ENCODE measurements around the gene SRP14.
"Not testable (repeated sequence)": the region's sequence is repeated elsewhere in the genome, so short reads cannot be mapped to it uniquely, and the experiment has no call there.

SRP14 gene

DNA sequence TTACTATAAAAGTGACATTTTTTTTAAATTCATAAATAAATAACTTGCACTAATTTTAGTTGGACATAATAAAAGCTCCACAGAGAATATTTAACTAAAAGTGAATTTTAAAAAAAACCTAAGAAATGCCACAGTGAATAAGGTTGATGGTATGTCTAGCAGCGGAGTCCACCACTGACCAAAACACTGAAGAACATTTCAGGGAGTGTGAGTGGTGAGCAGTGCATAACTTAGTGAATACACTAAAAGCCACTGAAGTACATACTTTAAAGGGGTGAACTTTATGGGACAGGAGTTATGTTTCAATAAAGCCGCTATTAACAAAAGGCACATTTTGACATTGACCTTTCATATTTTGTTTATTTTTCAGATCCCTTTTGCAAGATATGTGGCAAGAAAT lies 32.3 kb downstream of the SRP14 start:
- no peaks in the 10 kb centered on the region for H3K4me1 ChIP-seq (ENCODE audit: control insufficient read depth in 1 of 2, insufficient read depth in 2 of 2, low read length in 2 of 2)
- H3K9me3 ChIP-seq (ENCODE audit: control insufficient read depth in 1 of 2, low read length in 2 of 2) = no peaks in the 10 kb centered on the region
- H3K27ac ChIP-seq (ENCODE audit: low read length) = no peak overlapping the region
- H3K27me3 ChIP-seq (ENCODE audit: low read depth, low read length) = no peaks in the 10 kb centered on the region
- H3K36me3 ChIP-seq (ENCODE audit: control insufficient read depth in 1 of 2, insufficient read depth in 2 of 2, low read length in 2 of 2) = peaks cover 57 to 85% of the 10 kb centered on the region in 2 donors
- H3K4me3 ChIP-seq (ENCODE audit: low read depth in 1 of 2, low read length in 2 of 2) = no peak overlapping the region

DNA sequence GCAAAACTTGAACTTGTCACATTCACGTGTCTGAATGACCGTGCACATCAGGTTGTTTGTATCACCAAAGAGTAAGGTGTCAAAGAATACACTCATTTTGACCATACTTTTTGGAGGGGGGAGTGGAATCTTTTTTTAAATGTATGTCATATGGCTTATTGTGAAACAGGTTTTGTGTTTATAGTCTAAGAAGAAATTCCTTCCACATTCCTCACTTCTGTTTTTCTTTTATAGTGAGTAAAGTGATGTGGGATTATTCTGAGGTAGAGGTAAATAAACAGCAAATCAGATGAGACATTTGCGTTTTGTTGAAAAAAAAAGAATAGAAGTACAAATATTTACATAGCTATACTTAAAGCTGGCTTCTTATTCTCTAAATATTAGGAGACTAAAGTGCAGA lies 33.0 kb downstream of the SRP14 start:
- no peak overlapping the region for H3K4me3 ChIP-seq (ENCODE audit: low read depth in 1 of 2, low read length in 2 of 2)
- no peaks in the 10 kb centered on the region for H3K9me3 ChIP-seq (ENCODE audit: control insufficient read depth in 1 of 2, low read length in 2 of 2)
- H3K36me3 ChIP-seq (ENCODE audit: control insufficient read depth in 1 of 2, insufficient read depth in 2 of 2, low read length in 2 of 2) = peaks cover 53 to 85% of the 10 kb centered on the region in 2 donors
- no peaks in the 10 kb centered on the region for H3K4me1 ChIP-seq (ENCODE audit: control insufficient read depth in 1 of 2, insufficient read depth in 2 of 2, low read length in 2 of 2)
- H3K27me3 ChIP-seq (ENCODE audit: low read depth, low read length) = no peaks in the 10 kb centered on the region
- no peak overlapping the region for H3K27ac ChIP-seq (ENCODE audit: low read length)

DNA sequence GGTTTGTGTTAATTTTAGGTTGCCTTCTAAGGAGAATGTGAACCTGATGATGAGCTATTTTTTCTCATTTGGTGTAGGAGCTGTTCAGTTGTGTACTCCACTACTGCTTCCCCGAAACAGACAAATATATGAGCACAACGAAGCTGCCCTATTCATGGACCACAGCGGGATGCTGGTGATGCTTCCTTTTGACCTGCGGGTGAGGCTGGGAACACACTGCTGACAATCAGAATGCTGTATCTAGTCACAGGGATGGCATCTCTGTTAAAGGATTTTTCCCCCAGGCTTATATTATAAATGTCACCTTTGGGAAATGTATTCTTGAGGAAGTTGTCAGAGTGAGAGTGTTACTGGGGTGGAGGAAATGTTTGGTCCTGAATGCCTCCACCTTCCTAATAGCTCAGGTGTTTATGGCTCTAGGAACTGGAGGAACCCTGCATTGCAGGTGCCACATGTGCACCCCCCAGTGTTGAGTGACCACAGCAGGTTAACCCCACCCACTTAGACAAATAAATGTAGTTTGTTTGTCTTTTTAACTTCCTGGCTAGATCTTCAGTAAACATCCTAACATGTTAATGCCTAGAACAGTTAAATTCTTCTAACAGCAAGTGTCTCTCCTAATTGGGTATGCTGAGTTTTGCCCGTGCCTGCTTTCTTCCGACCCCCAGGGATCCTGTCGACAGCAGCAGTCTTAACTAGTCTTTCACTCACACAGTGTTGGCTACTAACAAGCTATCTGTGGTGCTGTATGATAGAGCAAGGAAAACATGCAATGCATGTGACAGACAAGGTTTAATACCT lies 35.7 kb downstream of the SRP14 start:
- peaks cover 39 to 74% of the 10 kb centered on the region in 2 donors for H3K36me3 ChIP-seq (ENCODE audit: control insufficient read depth in 1 of 2, insufficient read depth in 2 of 2, low read length in 2 of 2)
- H3K9me3 ChIP-seq (ENCODE audit: control insufficient read depth in 1 of 2, low read length in 2 of 2) = no peaks in the 10 kb centered on the region
- no peak overlapping the region for H3K4me3 ChIP-seq (ENCODE audit: low read depth in 1 of 2, low read length in 2 of 2)
- H3K27me3 ChIP-seq (ENCODE audit: low read depth, low read length) = no peaks in the 10 kb centered on the region
- H3K27ac ChIP-seq (ENCODE audit: low read length) = no peak overlapping the region
- H3K4me1 ChIP-seq (ENCODE audit: control insufficient read depth in 1 of 2, insufficient read depth in 2 of 2, low read length in 2 of 2) = no peaks in the 10 kb centered on the region

DNA sequence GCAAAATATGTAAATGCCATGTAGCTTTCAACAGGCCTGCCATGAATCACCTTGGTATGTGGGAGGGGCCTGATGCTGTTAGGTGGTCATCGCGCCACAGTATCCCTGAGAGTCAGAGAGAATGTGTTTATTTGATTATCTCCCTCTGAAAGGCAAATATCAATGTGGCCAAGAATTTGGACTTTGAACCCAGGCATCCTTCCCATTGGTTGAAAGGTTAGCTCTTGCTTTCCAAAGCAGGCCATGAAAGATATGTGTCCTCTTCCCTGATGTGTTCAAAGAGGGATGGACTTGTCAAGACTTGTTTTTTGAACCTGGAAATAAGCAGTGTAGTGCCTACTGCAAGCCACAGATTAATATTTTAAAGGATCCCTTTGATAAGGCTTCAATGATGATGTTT lies 36.7 kb downstream of the SRP14 start:
- Histone ChIP-seq H3K4me3 (ENCODE audit: low read depth in 1 of 2, low read length in 2 of 2) (no peak overlapping the region), H3K9me3 (ENCODE audit: control insufficient read depth in 1 of 2, low read length in 2 of 2) (no peaks in the 10 kb centered on the region), H3K27me3 (ENCODE audit: low read depth, low read length) (no peaks in the 10 kb centered on the region), H3K27ac (ENCODE audit: low read length) (no peak overlapping the region), H3K4me1 (ENCODE audit: control insufficient read depth in 1 of 2, insufficient read depth in 2 of 2, low read length in 2 of 2) (no peaks in the 10 kb centered on the region), H3K36me3 (ENCODE audit: control insufficient read depth in 1 of 2, insufficient read depth in 2 of 2, low read length in 2 of 2) (peaks cover 35 to 70% of the 10 kb centered on the region in 2 donors)

DNA sequence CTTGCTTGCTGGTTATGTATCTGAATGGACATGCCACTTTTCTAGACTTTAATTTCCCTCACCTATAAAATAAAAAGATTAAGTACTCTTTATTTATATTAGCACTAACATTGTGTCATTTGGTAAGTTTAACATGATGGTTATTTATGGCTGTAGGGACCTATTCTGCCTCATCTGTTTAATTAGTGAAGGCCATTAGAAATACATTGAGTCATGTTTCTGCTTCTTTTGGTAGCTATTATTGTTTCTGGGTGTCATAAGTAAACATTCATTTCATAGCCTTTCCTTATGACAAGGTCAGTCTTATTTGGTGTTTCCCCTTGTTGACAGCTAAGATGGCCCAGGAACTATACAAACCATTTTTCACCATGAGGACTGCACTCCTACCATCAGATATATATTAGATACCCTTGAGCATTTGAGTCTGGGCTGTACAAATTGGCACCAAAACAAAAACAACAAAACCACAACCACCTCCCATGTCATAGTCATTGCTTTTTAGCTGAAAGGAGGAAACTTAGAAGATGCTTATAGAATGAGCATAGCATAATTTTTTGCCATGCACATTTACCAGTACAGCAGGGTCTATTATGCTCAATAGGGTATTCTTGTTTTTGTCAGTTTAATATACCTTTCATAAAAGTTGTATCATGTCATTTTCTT lies 39.3 kb downstream of the SRP14 start:
- no peak overlapping the region for H3K4me3 ChIP-seq (ENCODE audit: low read depth in 1 of 2, low read length in 2 of 2)
- no peak overlapping the region for H3K27ac ChIP-seq (ENCODE audit: low read length)
- no peaks in the 10 kb centered on the region for H3K9me3 ChIP-seq (ENCODE audit: control insufficient read depth in 1 of 2, low read length in 2 of 2)
- no peaks in the 10 kb centered on the region for H3K4me1 ChIP-seq (ENCODE audit: control insufficient read depth in 1 of 2, insufficient read depth in 2 of 2, low read length in 2 of 2)
- H3K27me3 ChIP-seq (ENCODE audit: low read depth, low read length) = no peaks in the 10 kb centered on the region
- peaks cover 35 to 58% of the 10 kb centered on the region in 2 donors for H3K36me3 ChIP-seq (ENCODE audit: control insufficient read depth in 1 of 2, insufficient read depth in 2 of 2, low read length in 2 of 2)

DNA sequence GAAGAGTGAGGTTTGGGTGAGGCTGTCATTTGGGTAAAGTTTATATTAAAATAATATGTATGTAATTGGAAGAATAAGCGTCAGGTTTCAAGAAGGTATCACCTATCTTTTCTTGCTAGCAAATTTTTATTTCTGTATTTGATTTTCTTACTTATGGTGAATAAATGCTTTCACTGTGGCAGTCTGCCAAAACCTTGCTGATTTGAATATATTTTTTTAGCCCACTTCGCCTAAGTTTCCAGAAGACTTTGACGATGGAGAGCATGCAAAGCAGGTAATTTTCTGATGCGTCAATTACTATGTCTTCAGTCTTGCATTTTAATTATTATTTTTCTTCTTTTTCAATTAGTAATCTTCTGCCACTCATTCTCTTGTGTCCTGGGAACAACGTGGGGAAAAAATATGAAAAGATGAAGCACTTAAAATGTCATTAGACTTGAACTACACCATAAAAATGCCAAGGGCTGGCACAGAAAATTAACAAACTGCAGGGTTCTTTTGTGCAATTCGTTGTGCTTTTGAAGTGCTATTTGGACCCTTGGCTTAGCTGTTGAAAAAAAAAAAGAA lies 40.4 kb downstream of the SRP14 start:
- Histone ChIP-seq H3K9me3 (ENCODE audit: control insufficient read depth in 1 of 2, low read length in 2 of 2) (no peaks in the 10 kb centered on the region), H3K4me1 (ENCODE audit: control insufficient read depth in 1 of 2, insufficient read depth in 2 of 2, low read length in 2 of 2) (no peaks in the 10 kb centered on the region), H3K4me3 (ENCODE audit: low read depth in 1 of 2, low read length in 2 of 2) (no peak overlapping the region), H3K36me3 (ENCODE audit: control insufficient read depth in 1 of 2, insufficient read depth in 2 of 2, low read length in 2 of 2) (peaks cover 32 to 58% of the 10 kb centered on the region in 2 donors), H3K27me3 (ENCODE audit: low read depth, low read length) (no peaks in the 10 kb centered on the region), H3K27ac (ENCODE audit: low read length) (no peak overlapping the region)

DNA sequence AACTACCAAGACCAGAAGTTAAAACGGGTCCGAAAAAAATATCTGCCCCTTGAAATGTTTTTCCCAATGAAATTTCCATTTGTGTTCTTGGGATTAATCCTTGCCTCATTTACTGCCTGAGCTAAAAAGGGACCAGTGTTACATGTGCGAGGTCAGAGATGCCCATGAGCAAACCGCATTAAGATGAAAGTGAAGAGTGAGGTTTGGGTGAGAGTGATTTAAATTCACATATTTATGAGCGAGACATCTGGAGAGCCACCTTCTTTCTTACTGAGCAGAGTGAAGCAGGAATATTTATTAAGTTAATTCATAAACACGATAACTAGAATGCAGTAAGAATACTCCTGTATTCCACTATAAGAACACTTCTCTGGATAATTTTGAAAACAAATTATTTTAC lies 41.3 kb downstream of the SRP14 start:
- H3K36me3 ChIP-seq (ENCODE audit: control insufficient read depth in 1 of 2, insufficient read depth in 2 of 2, low read length in 2 of 2) = peaks cover 31 to 49% of the 10 kb centered on the region in 2 donors
- H3K27ac ChIP-seq (ENCODE audit: low read length) = no peak overlapping the region
- no peaks in the 10 kb centered on the region for H3K9me3 ChIP-seq (ENCODE audit: control insufficient read depth in 1 of 2, low read length in 2 of 2)
- H3K4me3 ChIP-seq (ENCODE audit: low read depth in 1 of 2, low read length in 2 of 2) = no peak overlapping the region
- no peaks in the 10 kb centered on the region for H3K27me3 ChIP-seq (ENCODE audit: low read depth, low read length)
- no peaks in the 10 kb centered on the region for H3K4me1 ChIP-seq (ENCODE audit: control insufficient read depth in 1 of 2, insufficient read depth in 2 of 2, low read length in 2 of 2)

DNA sequence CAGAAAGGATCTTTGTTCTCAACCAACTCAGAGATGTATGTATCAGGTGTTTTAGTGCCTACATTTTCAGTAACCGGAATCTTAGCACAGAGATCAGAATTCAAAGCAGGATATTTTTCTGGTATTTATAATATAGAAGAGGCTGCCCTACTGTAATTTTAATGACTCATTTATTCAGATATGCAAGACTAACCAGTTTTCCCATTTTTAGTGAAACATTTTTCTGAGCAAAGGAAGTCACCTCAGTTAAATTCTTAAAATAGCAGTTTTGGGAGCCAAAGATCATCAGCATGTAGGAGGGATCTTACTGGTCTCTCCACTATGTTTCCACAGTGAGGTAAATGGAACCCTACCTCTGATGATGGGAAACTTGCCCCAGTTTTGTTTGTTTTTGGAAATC lies 42.0 kb downstream of the SRP14 start:
- no peak overlapping the region for H3K27ac ChIP-seq (ENCODE audit: low read length)
- no peak overlapping the region for H3K4me3 ChIP-seq (ENCODE audit: low read depth in 1 of 2, low read length in 2 of 2)
- H3K27me3 ChIP-seq (ENCODE audit: low read depth, low read length) = no peaks in the 10 kb centered on the region
- H3K9me3 ChIP-seq (ENCODE audit: control insufficient read depth in 1 of 2, low read length in 2 of 2) = no peaks in the 10 kb centered on the region
- no peaks in the 10 kb centered on the region for H3K4me1 ChIP-seq (ENCODE audit: control insufficient read depth in 1 of 2, insufficient read depth in 2 of 2, low read length in 2 of 2)
- peaks cover 31 to 43% of the 10 kb centered on the region in 2 donors for H3K36me3 ChIP-seq (ENCODE audit: control insufficient read depth in 1 of 2, insufficient read depth in 2 of 2, low read length in 2 of 2)

DNA sequence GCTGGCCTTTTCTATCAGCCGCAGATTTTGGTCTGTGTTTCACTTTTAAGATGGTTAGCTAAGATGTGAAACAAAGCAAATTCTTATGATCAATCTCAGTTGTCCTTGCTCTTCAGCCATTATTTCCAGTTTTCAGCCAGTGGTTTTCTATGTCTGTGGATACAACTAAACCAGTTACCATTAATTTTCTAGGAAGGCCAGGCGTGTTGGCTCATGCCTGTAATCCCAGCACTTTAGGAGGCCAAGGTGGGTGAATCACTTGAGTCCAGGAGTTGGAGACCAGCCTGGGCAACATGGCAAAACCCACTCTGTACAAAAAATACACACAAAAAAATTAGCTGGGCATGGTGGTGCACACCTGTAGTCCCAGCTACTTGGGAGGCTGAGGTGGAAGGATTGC lies 42.8 kb downstream of the SRP14 start:
- H3K4me1 ChIP-seq (ENCODE audit: control insufficient read depth in 1 of 2, insufficient read depth in 2 of 2, low read length in 2 of 2); H3K4me3 ChIP-seq (ENCODE audit: low read depth in 1 of 2, low read length in 2 of 2); H3K9me3 ChIP-seq (ENCODE audit: control insufficient read depth in 1 of 2, low read length in 2 of 2); H3K27ac ChIP-seq (ENCODE audit: low read length); H3K27me3 ChIP-seq (ENCODE audit: low read depth, low read length): not testable (repeated sequence)
- H3K36me3 ChIP-seq (ENCODE audit: control insufficient read depth in 1 of 2, insufficient read depth in 2 of 2, low read length in 2 of 2) = peaks cover 37 to 44% of the 10 kb centered on the region in 2 donors

DNA sequence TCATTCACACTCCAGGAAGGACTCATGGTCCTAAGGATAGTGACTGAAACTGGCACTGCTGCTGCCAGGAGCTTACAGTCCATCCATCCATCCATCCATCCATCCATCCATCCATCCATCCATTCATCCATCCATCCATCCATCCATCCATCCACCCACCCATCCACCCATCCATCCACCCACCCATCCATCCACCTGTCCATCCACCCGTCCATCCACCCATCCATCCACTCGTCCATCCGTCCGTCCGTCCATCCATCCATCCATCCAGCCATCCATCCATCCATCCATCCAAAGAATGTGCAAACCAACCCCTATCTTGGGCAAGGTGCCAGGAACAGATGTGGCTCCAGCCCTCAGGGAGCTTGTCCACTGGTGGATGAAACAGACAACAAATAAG lies 46.0 kb downstream of the SRP14 start:
- not testable (repeated sequence) for H3K9me3 ChIP-seq (ENCODE audit: control insufficient read depth in 1 of 2, low read length in 2 of 2); H3K27ac ChIP-seq (ENCODE audit: low read length); H3K27me3 ChIP-seq (ENCODE audit: low read depth, low read length); H3K4me1 ChIP-seq (ENCODE audit: control insufficient read depth in 1 of 2, insufficient read depth in 2 of 2, low read length in 2 of 2); H3K4me3 ChIP-seq (ENCODE audit: low read depth in 1 of 2, low read length in 2 of 2)
- H3K36me3 ChIP-seq (ENCODE audit: control insufficient read depth in 1 of 2, insufficient read depth in 2 of 2, low read length in 2 of 2) = peaks cover 57 to 59% of the 10 kb centered on the region in 2 donors

DNA sequence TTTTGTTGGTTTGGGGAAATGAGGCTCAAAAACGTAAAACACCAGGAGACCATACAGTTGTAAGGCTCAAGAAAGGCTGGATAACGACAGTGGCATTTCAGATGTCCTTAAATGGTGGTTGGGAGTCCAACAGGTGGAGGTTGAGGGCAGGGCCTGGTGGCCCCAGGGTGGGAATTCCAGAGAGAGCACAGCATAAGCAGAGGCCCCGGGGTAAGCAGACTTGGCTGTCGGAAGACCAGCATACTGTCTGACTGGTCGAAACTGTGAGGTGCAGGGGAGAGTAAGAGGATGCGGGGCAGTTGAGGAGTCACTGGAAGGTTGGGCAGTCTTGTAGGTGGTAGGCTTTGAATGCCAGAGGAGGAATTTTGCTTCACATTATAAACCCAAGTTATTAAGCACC lies 48.3 kb downstream of the SRP14 start:
- H3K27ac ChIP-seq (ENCODE audit: low read length) = no peak overlapping the region
- H3K4me3 ChIP-seq (ENCODE audit: low read depth in 1 of 2, low read length in 2 of 2) = no peak overlapping the region
- no peaks in the 10 kb centered on the region for H3K27me3 ChIP-seq (ENCODE audit: low read depth, low read length)
- no peaks in the 10 kb centered on the region for H3K4me1 ChIP-seq (ENCODE audit: control insufficient read depth in 1 of 2, insufficient read depth in 2 of 2, low read length in 2 of 2)
- no peaks in the 10 kb centered on the region for H3K9me3 ChIP-seq (ENCODE audit: control insufficient read depth in 1 of 2, low read length in 2 of 2)
- H3K36me3 ChIP-seq (ENCODE audit: control insufficient read depth in 1 of 2, insufficient read depth in 2 of 2, low read length in 2 of 2) = peaks cover 56 to 58% of the 10 kb centered on the region in 2 donors
